ENCODE data around the gene ASPM.

Gene ASPM

DNA sequence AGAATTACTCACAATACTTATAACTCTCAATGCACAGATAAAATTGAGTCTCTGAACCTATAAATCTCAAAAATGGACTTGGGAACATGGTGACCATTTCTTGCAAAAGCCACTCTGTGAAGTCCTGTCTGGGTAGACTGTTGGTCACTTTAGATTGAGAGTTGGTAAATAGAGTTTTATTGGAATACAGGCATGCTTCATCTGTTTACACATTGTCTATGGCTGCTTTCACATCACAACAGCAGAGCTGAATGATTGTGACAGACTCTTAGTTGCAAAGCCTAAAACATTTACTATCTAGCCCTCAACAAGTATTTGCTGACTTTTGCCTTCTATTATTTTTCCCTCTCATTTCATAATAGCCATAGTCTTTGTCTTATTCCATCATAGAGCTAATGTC lies 24.1 kb upstream of the ASPM start:
- CTCF ChIA-PET = interaction anchor here (1.3 to 1.9 kb wide), 2 partner anchors 9 to 19 kb away, joined by 3 to 4 read pairs; no protein-coding TSS in a partner anchor
- DNase-seq (ENCODE audit: extremely low spot score) = no peak
- TF ChIP-seq, protein P1, sequence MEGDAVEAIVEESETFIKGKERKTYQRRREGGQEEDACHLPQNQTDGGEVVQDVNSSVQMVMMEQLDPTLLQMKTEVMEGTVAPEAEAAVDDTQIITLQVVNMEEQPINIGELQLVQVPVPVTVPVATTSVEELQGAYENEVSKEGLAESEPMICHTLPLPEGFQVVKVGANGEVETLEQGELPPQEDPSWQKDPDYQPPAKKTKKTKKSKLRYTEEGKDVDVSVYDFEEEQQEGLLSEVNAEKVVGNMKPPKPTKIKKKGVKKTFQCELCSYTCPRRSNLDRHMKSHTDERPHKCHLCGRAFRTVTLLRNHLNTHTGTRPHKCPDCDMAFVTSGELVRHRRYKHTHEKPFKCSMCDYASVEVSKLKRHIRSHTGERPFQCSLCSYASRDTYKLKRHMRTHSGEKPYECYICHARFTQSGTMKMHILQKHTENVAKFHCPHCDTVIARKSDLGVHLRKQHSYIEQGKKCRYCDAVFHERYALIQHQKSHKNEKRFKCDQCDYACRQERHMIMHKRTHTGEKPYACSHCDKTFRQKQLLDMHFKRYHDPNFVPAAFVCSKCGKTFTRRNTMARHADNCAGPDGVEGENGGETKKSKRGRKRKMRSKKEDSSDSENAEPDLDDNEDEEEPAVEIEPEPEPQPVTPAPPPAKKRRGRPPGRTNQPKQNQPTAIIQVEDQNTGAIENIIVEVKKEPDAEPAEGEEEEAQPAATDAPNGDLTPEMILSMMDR (IDR thresholded peaks at IDR 0.05; ENCODE audit: control extremely low read depth, extremely low read depth, low read depth, missing control alignments) = no peak
- POLR2A ChIA-PET = no interaction called here

DNA sequence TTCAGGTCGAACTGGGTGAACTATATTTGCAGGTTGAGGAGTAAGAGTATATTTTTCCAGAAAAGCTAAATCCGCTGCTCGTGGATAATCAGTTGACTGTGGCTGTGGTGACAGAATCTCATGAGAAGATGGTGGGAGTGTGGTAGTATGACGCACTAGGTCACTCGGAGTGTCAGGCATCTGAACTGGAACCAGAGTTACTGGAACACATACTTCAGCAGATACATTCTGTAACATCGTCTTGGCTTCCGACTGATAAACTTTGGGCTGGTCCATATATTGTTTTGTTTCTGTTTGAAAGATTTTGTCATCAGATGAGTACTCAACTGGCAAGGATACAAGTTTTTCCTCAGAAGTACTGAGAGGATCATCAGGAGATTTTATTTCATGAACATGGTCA lies 13.0 kb upstream of the ASPM start:
- no peak for DNase-seq (ENCODE audit: extremely low spot score)
- ChIA-PET POLR2A (no interaction called here), CTCF (interaction anchor here (1.1 to 3.5 kb wide), 2 partner anchors 14 to 20 kb away, joined by 3 to 17 read pairs; no protein-coding TSS in a partner anchor)
- TF ChIP-seq, protein P1 (IDR thresholded peaks at IDR 0.05; ENCODE audit: control extremely low read depth, extremely low read depth, low read depth, missing control alignments) = no peak

DNA sequence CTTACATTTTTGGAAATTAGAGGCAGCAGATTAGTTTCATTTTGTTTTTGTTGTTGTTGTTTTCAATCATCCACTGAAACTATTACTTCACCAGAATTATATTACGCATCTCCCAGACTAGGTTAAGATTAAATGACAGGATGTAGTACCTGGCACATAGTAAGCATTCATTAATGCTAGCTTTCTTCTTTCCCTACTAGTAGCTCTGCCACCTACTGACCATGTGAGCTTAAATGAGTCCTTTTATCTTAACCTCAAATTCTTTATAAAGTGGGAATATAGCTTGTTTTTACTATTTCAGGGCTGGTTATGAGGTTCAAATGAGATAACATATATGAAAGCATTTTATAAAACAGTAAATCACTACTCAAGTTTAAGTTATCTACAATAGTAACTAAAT lies 10.2 kb upstream of the ASPM start:
- TF ChIP-seq, protein P1 (IDR thresholded peaks at IDR 0.05; ENCODE audit: control extremely low read depth, extremely low read depth, low read depth, missing control alignments) = no peak
- ChIA-PET POLR2A (no interaction called here), CTCF (no interaction called here)
- no peak for DNase-seq (ENCODE audit: extremely low spot score)

DNA sequence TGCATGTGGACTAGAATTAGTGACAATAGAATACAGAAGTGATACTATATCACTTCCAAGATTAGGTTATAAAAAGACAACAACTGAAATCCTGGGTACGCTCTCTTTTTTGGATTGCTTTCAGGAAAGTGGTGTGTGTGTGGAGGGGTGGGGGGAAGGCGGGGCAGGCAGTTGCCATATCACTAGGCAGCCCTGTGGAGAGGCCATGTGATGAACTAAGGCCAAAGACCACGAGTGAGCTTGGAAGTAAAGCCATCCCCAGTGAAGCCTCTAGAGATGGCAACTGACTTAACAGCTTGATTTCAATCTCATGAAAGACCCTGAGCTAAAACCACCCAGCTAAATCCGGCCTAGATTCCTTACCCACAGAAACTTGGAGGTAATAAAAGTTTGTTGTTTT lies 6.2 kb upstream of the ASPM start:
- POLR2A ChIA-PET = no interaction called here
- CTCF ChIA-PET = interaction anchor here (1.1 to 2.3 kb wide), 8 partner anchors 9 to 29 kb away, joined by 3 to 9 read pairs (median 4); no protein-coding TSS in a partner anchor
- DNase-seq (ENCODE audit: extremely low spot score) = no peak
- TF ChIP-seq, protein P1 (IDR thresholded peaks at IDR 0.05; ENCODE audit: control extremely low read depth, extremely low read depth, low read depth, missing control alignments) = no peak

DNA sequence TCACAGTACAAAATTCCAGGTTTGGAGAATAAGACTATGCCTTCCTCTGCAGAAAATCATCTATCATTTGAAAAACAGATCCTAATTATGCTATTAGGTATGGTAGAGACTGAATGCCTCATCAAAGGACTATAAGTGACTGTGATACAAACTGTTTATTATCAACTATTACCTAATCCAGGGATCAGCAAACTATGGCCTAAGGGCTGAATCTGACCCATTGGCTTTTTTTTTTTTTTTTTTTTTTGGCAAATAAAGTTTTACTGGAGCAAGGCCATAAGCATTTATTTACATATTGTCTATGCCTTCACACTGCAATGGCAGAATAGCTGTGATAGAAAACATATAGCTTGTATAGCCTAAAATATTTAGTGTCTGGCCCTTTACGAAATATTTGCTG lies 4.7 kb upstream of the ASPM start:
- CTCF ChIA-PET = interaction anchor here (1.0 to 2.3 kb wide), 8 partner anchors 7 to 28 kb away, joined by 3 to 9 read pairs (median 4); no protein-coding TSS in a partner anchor
- no peak for DNase-seq (ENCODE audit: extremely low spot score)
- TF ChIP-seq, protein P1 (IDR thresholded peaks at IDR 0.05; ENCODE audit: control extremely low read depth, extremely low read depth, low read depth, missing control alignments) = no peak
- POLR2A ChIA-PET = no interaction called here

DNA sequence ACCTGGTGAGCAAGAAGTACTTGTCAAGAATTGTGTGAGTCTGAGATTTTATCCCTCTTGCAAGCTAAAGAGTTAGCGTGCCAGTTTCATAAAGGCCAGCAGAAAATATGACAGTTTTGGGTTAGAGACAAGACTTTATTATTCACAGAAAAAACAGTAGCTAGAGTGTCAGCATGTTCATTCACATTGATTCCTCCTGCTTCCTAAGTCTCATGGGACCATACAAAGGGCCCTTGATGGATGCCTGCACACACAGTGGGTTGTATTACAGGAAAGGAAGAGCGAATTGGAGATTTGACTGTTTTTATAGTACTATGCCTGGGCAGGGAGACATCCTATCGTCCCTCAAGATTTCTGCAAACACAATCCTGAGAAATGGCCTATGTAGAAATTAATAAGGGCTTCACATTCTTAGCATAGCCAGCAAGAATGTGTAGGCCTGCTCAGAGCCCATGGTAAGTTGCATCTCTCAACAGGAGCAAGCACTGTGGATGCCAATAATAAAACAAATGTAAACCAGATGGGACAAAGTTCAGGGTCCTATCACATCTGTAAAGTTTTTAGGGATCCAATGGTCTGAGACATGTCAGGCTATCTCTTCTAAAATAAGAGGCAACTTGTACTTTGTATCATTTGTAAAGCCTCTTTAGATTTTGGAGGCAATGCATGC lies 4.0 kb upstream of the ASPM start:
- CTCF ChIA-PET = interaction anchor here (1.0 kb wide), 1 partner anchor 10 kb away, joined by 4 read pairs; no protein-coding TSS in a partner anchor
- POLR2A ChIA-PET = no interaction called here
- TF ChIP-seq, protein P1 (IDR thresholded peaks at IDR 0.05; ENCODE audit: control extremely low read depth, extremely low read depth, low read depth, missing control alignments) = no peak
- DNase-seq (ENCODE audit: extremely low spot score) = no peak

Measured in GM10248 (cell line).